B cell (primary cell): Measurements from ENCODE around the gene CENPQ.

ENCODE experiments used
- EZH2 ChIP-seq: IDR thresholded peaks from 2 replicates; pipeline ENCODE4 v1.6.1; 2012; ENCODE audit warnings: borderline replicate concordance, low read depth, mild to moderate bottlenecking, moderate library complexity, low read length; ENCODE audit not compliant: insufficient read depth, poor library complexity, severe bottlenecking
- TF ChIP-seq, protein P1 (sequence below): fragments of 200-600 bp; IDR thresholded peaks from one replicate; pipeline ENCODE4 v1.8.0; 2022; ENCODE audit warnings: antibody characterized with exemption, mild to moderate bottlenecking

DNA sequence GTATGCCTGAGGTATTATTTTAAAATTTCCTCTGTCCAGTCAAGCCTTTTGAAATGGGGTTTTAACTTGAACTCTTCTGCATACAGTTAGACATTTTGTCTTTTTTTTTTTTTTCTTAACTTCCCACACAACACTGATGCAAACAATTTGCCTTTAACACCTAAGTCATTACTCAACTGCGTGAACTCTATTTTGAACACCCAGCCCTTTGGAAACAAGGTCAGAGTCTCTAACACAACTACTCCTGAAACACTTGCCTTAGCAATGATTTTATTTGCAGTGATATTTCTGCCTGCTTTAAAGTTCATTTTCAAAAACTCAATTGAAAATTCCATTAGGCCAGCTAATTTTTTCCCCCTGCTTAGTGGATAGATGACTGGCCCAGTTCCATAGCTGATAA, 60.7 kb downstream of the CENPQ start:
- TF ChIP-seq, protein P1, sequence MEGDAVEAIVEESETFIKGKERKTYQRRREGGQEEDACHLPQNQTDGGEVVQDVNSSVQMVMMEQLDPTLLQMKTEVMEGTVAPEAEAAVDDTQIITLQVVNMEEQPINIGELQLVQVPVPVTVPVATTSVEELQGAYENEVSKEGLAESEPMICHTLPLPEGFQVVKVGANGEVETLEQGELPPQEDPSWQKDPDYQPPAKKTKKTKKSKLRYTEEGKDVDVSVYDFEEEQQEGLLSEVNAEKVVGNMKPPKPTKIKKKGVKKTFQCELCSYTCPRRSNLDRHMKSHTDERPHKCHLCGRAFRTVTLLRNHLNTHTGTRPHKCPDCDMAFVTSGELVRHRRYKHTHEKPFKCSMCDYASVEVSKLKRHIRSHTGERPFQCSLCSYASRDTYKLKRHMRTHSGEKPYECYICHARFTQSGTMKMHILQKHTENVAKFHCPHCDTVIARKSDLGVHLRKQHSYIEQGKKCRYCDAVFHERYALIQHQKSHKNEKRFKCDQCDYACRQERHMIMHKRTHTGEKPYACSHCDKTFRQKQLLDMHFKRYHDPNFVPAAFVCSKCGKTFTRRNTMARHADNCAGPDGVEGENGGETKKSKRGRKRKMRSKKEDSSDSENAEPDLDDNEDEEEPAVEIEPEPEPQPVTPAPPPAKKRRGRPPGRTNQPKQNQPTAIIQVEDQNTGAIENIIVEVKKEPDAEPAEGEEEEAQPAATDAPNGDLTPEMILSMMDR: no peak
- TF ChIP-seq EZH2: no peak
